GM23248 (cell line): ENCODE results near the gene LRP1-AS. TPM values are rescaled to one million over a fixed set of nuclear protein-coding genes. Genes with fewer than 3 reads are reported as not detected.
A peak's percentile ranks its signal among the peaks of the same experiment; 100 is the strongest.

ENCODE experiments used
- DNase-seq: peaks from one replicate; pipeline ENCODE4 v3.0.0-alpha.2; 2015
- H2AFZ ChIP-seq: fragments of 200-600 bp; sonication (generic); 2 replicates; pipeline ENCODE4 v1.6.1; 2016; ENCODE audit warnings: antibody characterized with exemption
- H3F3A ChIP-seq: fragments of 200-600 bp; sonication (generic); 2 replicates; pipeline ENCODE4 v1.6.1; 2016; ENCODE audit warnings: mild to moderate bottlenecking, antibody characterized with exemption, mixed run types; ENCODE audit not compliant: insufficient read depth
- H3K27ac ChIP-seq: fragments of 200-600 bp; sonication (generic); 2 replicates; pipeline ENCODE4 v1.5.1; 2016; ENCODE audit warnings: mild to moderate bottlenecking
- H3K27me3 ChIP-seq: fragments of 200-600 bp; sonication (generic); replicated peaks from 2 replicates; pipeline ENCODE4 v1.6.1; 2016; ENCODE audit warnings: mild to moderate bottlenecking; ENCODE audit not compliant: insufficient read depth
- H3K36me3 ChIP-seq: fragments of 200-600 bp; sonication (generic); 2 replicates; pipeline ENCODE4 v1.6.1; 2016; ENCODE audit warnings: low read depth, mild to moderate bottlenecking
- H3K4me1 ChIP-seq: fragments of 200-600 bp; sonication (generic); 2 replicates; pipeline ENCODE4 v1.6.1; 2016; ENCODE audit warnings: mild to moderate bottlenecking; ENCODE audit not compliant: insufficient read depth
- H3K4me2 ChIP-seq: fragments of 200-600 bp; sonication (generic); one replicate; pipeline ENCODE4 v1.6.1; 2016; ENCODE audit warnings: mild to moderate bottlenecking; ENCODE audit not compliant: unreplicated experiment
- H3K4me3 ChIP-seq: fragments of 200-600 bp; sonication (generic); 2 replicates; pipeline ENCODE4 v1.5.1; 2016; ENCODE audit warnings: mild to moderate bottlenecking
- H3K79me2 ChIP-seq: fragments of 200-600 bp; sonication (generic); 2 replicates; pipeline ENCODE4 v1.6.1; 2016; ENCODE audit warnings: mild to moderate bottlenecking; ENCODE audit not compliant: insufficient read depth
- H3K9ac ChIP-seq: fragments of 200-600 bp; sonication (generic); 2 replicates; pipeline ENCODE4 v1.6.1; 2016; ENCODE audit warnings: mild to moderate bottlenecking
- H3K9me2 ChIP-seq: fragments of 200-600 bp; sonication (generic); 2 replicates; pipeline ENCODE4 v1.6.1; 2016; ENCODE audit warnings: mixed run types, mild to moderate bottlenecking, moderate library complexity; ENCODE audit not compliant: insufficient read depth
- H3K9me3 ChIP-seq: fragments of 200-600 bp; sonication (generic); one replicate; pipeline ENCODE4 v1.6.1; 2017; ENCODE audit warnings: low read depth
- H4K20me1 ChIP-seq: fragments of 200-600 bp; sonication (generic); 2 replicates; pipeline ENCODE4 v1.6.0; 2016; ENCODE audit not compliant: insufficient read depth
- EZH2 ChIP-seq: fragments of 200-600 bp; sonication (generic); IDR thresholded peaks from 2 replicates; pipeline ENCODE4 v1.6.1; 2018; ENCODE audit warnings: antibody characterized with exemption, mild to moderate bottlenecking; ENCODE audit not compliant: insufficient read depth, poor library complexity, severe bottlenecking
- EZH2phosphoT487 ChIP-seq: fragments of 200-600 bp; sonication (generic); IDR thresholded peaks from 2 replicates; pipeline ENCODE4 v1.6.1; 2018; ENCODE audit warnings: antibody characterized with exemption, moderate library complexity, mild to moderate bottlenecking, low read depth; ENCODE audit not compliant: insufficient read depth
- WGBS, 2 experiments: methylation state at CpG; one replicate each; pipeline ENCODE4 v1.1.6; 2015 to 2017; ENCODE audit warnings: low lambda C conversion rate in 2 of 2, low coverage in 1 of 2; ENCODE audit errors: missing lambda C conversion rate in 2 of 2; 5-methylcytosine and 5-hydroxymethylcytosine counted together
- in situ Hi-C: fragments of 300-500 bp; cut with MboI; formaldehyde crosslinking; loops from 2 replicates; pipeline ENCODE4 v1.15.0; 2020
- polyA plus RNA-seq: library from polyadenylated mRNA; unstranded; fragments of >200 nt; fragmentation: Nextera tagmentation; extraction: Ambion mirVana; gene quantifications from 2 replicates; pipeline ENCODE4 v1.2.1, GENCODE V29; 2016
- total RNA-seq: library from RNA; depleted of rRNA; stranded (reverse); fragments of >200 nt; shearing (Covaris generic); gene quantifications from 2 replicates; pipeline ENCODE4 v1.2.3, GENCODE V29; 2014

Gene LRP1-AS
- total and polyA plus RNA-seq, 2 experiments from 2014 or later = 0.60 TPM; not detected in 1

DNA sequence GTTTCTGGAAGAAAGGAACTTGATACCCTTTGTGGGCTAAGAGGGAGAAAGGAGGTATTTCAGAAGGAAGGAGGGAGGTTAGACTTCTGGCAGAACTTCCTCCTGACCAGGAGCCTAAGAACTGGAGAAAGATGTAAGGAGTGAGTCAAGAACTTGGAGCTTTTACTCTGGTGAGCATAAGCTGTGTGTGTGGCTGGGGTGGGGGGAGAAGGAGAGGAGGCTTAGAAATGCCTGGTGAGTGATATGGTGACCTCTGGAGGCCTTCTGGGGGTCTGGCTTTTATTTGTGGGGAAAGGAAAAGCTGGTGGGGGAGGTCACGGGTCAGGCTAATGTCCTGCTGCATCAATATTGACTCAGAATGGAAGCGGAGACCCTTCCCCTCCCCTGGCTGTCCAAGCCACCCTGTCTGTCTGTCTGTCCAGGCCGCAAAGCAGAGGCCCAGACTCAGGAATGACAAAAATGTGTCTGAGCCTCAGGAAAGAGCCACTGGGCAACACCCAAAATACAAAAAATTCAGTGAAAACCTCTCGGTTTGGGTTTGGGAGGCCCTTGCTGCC lies 14.3 kb downstream of the LRP1-AS start:
- no peaks in the 10 kb centered on the region for H3K27me3 ChIP-seq
- peaks cover 62% of the 10 kb centered on the region for H3K4me1 ChIP-seq
- H3K4me2 ChIP-seq = peak overlapping the region; percentile 90
- peak; percentile 90 for DNase-seq
- H3K79me2 ChIP-seq = peaks cover 94% of the 10 kb centered on the region
- no peaks in the 10 kb centered on the region for H3K9me2 ChIP-seq
- no peak overlapping the region for H2AFZ ChIP-seq
- no peaks in the 10 kb centered on the region for H3K36me3 ChIP-seq
- H4K20me1 ChIP-seq = no peaks in the 10 kb centered on the region
- peak overlapping the region; percentile 89 for H3K27ac ChIP-seq
- H3K9me3 ChIP-seq = no peaks in the 10 kb centered on the region
- peak overlapping the region; percentile 90 for H3K4me3 ChIP-seq
- WGBS, 2 experiments = 0% methylated on average over 3 to 4 of the region's 4 CpGs
- in situ Hi-C loops = no loop called here
- peak overlapping the region; percentile 90 for H3K9ac ChIP-seq
- peaks cover 74% of the 10 kb centered on the region for H3F3A ChIP-seq
- TF ChIP-seq EZH2phosphoT487 = no peak
- no peak for TF ChIP-seq EZH2

DNA sequence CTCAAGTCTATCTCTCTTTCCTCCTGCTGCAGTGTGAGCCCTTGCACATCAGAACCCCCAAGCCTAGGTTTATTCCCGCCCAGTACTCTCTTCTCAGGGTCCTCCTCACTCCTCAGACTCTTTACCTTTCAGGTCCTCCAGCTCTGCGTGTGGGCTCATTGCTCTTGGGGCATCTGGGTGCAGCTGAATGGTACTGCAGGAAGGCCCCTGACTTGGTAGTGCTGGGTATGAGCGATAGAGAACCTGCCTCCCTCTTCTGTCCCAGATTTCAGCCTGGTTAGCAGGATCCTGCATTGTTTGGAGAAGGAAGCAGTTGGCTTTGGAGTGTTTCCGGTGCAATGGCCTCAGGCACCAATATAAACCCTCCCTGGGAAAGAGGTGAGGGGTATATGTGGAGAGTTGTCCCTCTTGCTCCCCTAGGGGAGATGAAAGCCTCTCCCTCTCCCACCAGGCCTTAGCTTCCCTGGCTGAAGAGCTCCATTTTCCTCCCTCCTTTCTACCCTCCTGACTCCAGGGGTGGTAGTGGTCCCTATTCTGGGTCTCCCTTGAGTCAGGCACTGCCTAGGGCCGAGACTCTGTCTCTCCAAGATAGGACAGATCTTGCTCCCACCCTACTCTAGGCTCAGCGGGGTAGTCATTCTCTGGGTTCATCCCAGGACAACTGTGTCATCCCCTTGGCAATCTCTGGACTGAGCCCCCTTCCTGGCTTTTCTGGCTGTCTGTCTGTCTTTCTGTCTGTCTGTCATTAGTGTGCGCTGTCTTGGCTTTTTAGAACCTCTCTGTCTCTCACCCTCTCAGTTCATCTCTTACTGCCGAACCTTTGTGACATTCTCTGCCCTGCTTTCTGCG lies 15.3 kb downstream of the LRP1-AS start:
- Histone ChIP-seq H3K27ac (peak overlapping the region; percentile 89), H3K27me3 (no peaks in the 10 kb centered on the region), H3K9ac (peak overlapping the region; percentile 90), H3K79me2 (peaks cover 84% of the 10 kb centered on the region), H2AFZ (no peak overlapping the region), H3F3A (peaks cover 68% of the 10 kb centered on the region), H3K9me3 (no peaks in the 10 kb centered on the region), H3K36me3 (no peaks in the 10 kb centered on the region), H4K20me1 (no peaks in the 10 kb centered on the region), H3K9me2 (no peaks in the 10 kb centered on the region), H3K4me2 (peak overlapping the region; percentile 90), H3K4me1 (peaks cover 56% of the 10 kb centered on the region), H3K4me3 (peak overlapping the region; percentile 90)
- WGBS, 2 experiments = 2% methylated on average over 9 of the region's 9 CpGs
- TF ChIP-seq EZH2 (no peak), EZH2phosphoT487 (no peak)
- in situ Hi-C loops = no loop called here
- peak; percentile 60 for DNase-seq

GRCh38 chr12:57130941-57131340 lies 16.5 kb downstream of the LRP1-AS start:
- H3F3A ChIP-seq = peaks cover 63% of the 10 kb centered on the region
- H3K79me2 ChIP-seq = peaks cover 74% of the 10 kb centered on the region
- no peaks in the 10 kb centered on the region for H3K36me3 ChIP-seq
- 24 to 38% methylated on average over 2 of the region's 2 CpGs for WGBS, 2 experiments
- DNase-seq = no peak
- peaks cover 56% of the 10 kb centered on the region for H3K4me1 ChIP-seq
- H3K9me3 ChIP-seq = no peaks in the 10 kb centered on the region
- peak overlapping the region; percentile 90 for H3K4me3 ChIP-seq
- peak overlapping the region; percentile 90 for H3K9ac ChIP-seq
- TF ChIP-seq EZH2 = no peak
- TF ChIP-seq EZH2phosphoT487 = no peak
- no peaks in the 10 kb centered on the region for H3K9me2 ChIP-seq
- H3K27me3 ChIP-seq = no peaks in the 10 kb centered on the region
- H4K20me1 ChIP-seq = no peaks in the 10 kb centered on the region
- in situ Hi-C loops = no loop called here
- no peak overlapping the region for H2AFZ ChIP-seq
- peak overlapping the region; percentile 89 for H3K27ac ChIP-seq
- H3K4me2 ChIP-seq = peak overlapping the region; percentile 90

GRCh38 chr12:57129889-57130288 lies 17.5 kb downstream of the LRP1-AS start:
- Histone ChIP-seq H3K9me2 (no peaks in the 10 kb centered on the region), H3K27ac (peak overlapping the region; percentile 89), H3K27me3 (no peaks in the 10 kb centered on the region), H3K9ac (peak overlapping the region; percentile 90), H3K9me3 (no peaks in the 10 kb centered on the region), H2AFZ (no peak overlapping the region), H3K4me2 (peak overlapping the region; percentile 90), H3K4me3 (peak overlapping the region; percentile 90), H3K79me2 (peaks cover 63% of the 10 kb centered on the region), H4K20me1 (no peaks in the 10 kb centered on the region), H3K36me3 (no peaks in the 10 kb centered on the region), H3K4me1 (peaks cover 45% of the 10 kb centered on the region), H3F3A (peaks cover 53% of the 10 kb centered on the region)
- TF ChIP-seq EZH2 (no peak), EZH2phosphoT487 (no peak)
- in situ Hi-C loops = no loop called here
- DNase-seq = peak; percentile 86
